Heart right ventricle (tissue), 16 donors: ENCODE data around the gene ACOXL. TPM values are rescaled to one million over a fixed set of nuclear protein-coding genes. Genes with fewer than 3 reads are reported as not detected.
A peak's percentile ranks its signal among the peaks of the same experiment; 100 is the strongest.

Experiments
- ATAC-seq, 8 donors: fragments of 200-7000 bp; cut with Tn5 transposase; one replicate each; pipeline ENCODE4 v1.9.1; 2020; ENCODE audit warnings: mild to moderate bottlenecking in 8 of 8, moderate library complexity in 8 of 8, moderate number of reproducible peaks in 1 of 8
- DNase-seq, 2 donors: peaks; one replicate each; pipeline ENCODE4 v3.0.0-alpha.2; 2020
- H3K27ac ChIP-seq, 10 donors: fragments of 200-600 bp; sonication (generic) in 2 of 10; one replicate each; pipeline versions ENCODE4 v1.5.0 to v1.8.0; 2020 to 2022; ENCODE audit warnings: mild to moderate bottlenecking in 3 of 10
- H3K27me3 ChIP-seq, 7 donors: fragments of 200-600 bp; one replicate each; pipeline ENCODE4 v1.8.0; 2021 to 2022; ENCODE audit warnings: mild to moderate bottlenecking in 2 of 7
- H3K36me3 ChIP-seq, 9 donors: fragments of 200-600 bp; sonication (generic) in 1 of 9; one replicate each; pipeline versions ENCODE4 v1.5.0 to v1.8.0; 2020 to 2022; ENCODE audit warnings: mild to moderate bottlenecking in 2 of 9
- H3K4me1 ChIP-seq, 9 donors: fragments of 200-600 bp; sonication (generic) in 1 of 9; one replicate each; pipeline versions ENCODE4 v1.5.0 to v1.8.0; 2020 to 2022; ENCODE audit warnings: mild to moderate bottlenecking in 4 of 9
- H3K4me3 ChIP-seq, 10 donors: fragments of 200-600 bp; sonication (generic) in 2 of 10; one replicate each; pipeline versions ENCODE4 v1.5.0 to v1.8.0; 2020 to 2022; ENCODE audit warnings: mild to moderate bottlenecking in 7 of 10, moderate library complexity in 2 of 10
- H3K9me3 ChIP-seq, 11 donors: fragments of 200-600 bp in 10 of 11; sonication (generic) in 2 of 11; one replicate each; pipeline versions ENCODE4 v1.5.0 to v1.8.0; 2013 to 2022; ENCODE audit warnings: mild to moderate bottlenecking in 2 of 11, control low read depth in 1 of 11, moderate library complexity in 1 of 11
- CTCF ChIP-seq, 9 donors: fragments of 200-600 bp; sonication (generic) in 2 of 9; IDR thresholded peaks; one replicate each; pipeline versions ENCODE4 v1.5.0 to v1.8.0; 2021 to 2022; ENCODE audit warnings: antibody characterized with exemption in 9 of 9, mild to moderate bottlenecking in 5 of 9, moderate library complexity in 1 of 9
- WGBS, 2 donors: extraction: QIAGEN DNeasy Blood & Tissue Kit; methylation state at CpG; one replicate each; pipeline ENCODE4 v1.1.7; 2013; ENCODE audit warnings: inconsistent platforms in 1 of 2; 5-methylcytosine and 5-hydroxymethylcytosine counted together
- intact Hi-C, 10 donors: fragments of 100-400 bp; cut with DNase I; formaldehyde crosslinking; loops; one replicate each; pipeline versions ENCODE4 v1.11.1 to v1.14.2; 2022
- polyA plus RNA-seq, 2 donors: library from polyadenylated mRNA; stranded (reverse); fragments of 200-250 nt; gene quantifications; one replicate each; pipeline ENCODE4 v1.2.3, GENCODE V29; 2013
- total RNA-seq, 10 donors: library from RNA; stranded (reverse); fragmentation: NEBNext Ultra II Directional in 3 of 10; extraction: Animal tissue kit (Norgen Biotek cat#: 25700) in 3 of 10; gene quantifications; one replicate each; pipeline versions ENCODE4 v1.2.1 to v1.2.4, GENCODE V29; 2021 to 2023
- donor health status: Arrhythmogenic right ventricular cardiomyopathy.
- donor health status: ischemic (EF 13 %, LVEDD 7.1; RV severe dilation, severe dysfunction).
- donor health status: healthy with polysubstance abuse.
- donor health status: DM: no; HTN: yes; CAD: no.
- donor health status: DM: no; HTN: no; CAD: no.
- donor health status: ischemic (EF 25% LVEDD 6.9; RV normal size, moderate dysfunction).
- donor health status: ischemic (EF 25% LVEDD 5.7; RV mildly dilated, moderate dysfunction).
- donor health status: healthy.
- donor health status: DM: yes; HTN: yes; CAD: no.
- donor health status: Ischemic cardiomyopathy.
- donor health status: ischemic (EF 35%, LVEDD 5.7; RV mildly dilated, moderate dysfunction).
- donor health status: nonischemic (EF 11% LVEDD 7.7; RV severe dilation, severe dysfunction).
- donor health status: DM: yes; HTN: yes; CAD: no.
- donor health status: PGD.
- donor health status: ischemic (EF 29% LVEDD 5.4; RV normal size, mild dysfunction).
- donor health status: nonischemic (EF 23%, LVEDD 6.1; RV moderate dilation, normal function).

Gene ACOXL
- total and polyA plus RNA-seq, 12 donors, result not detected

GRCh38 chr2:110800611-110801402, 68.4 kb downstream of the ACOXL start:
- H3K27ac ChIP-seq, result no peak overlapping the region
- TF ChIP-seq CTCF (IDR thresholded peaks at IDR 0.05), result no peak
- H3K4me3 ChIP-seq, result no peak overlapping the region
- H3K36me3 ChIP-seq, result no peaks in the 10 kb centered on the region
- DNase-seq (no peak), ATAC-seq (peak in 6 of 8 donors; percentile 29 to 84 (median 69))
- 37 to 52% methylated on average over 7 of the region's 7 CpGs for WGBS, 2 donors
- H3K27me3 ChIP-seq, result peaks cover 0 to 23% (median 5%) of the 10 kb centered on the region in 7 donors
- H3K4me1 ChIP-seq, result peaks cover 0 to 19% (median 4%) of the 10 kb centered on the region in 9 donors
- intact Hi-C loops, result no loop called here
- H3K9me3 ChIP-seq, result peaks cover 0 to 14% (median 0%) of the 10 kb centered on the region in 11 donors

GRCh38 chr2:110802208-110802932, 70.0 kb downstream of the ACOXL start:
- Histone ChIP-seq H3K36me3 (no peaks in the 10 kb centered on the region), H3K4me3 (no peak overlapping the region), H3K4me1 (peaks cover 0 to 15% (median 4%) of the 10 kb centered on the region in 9 donors), H3K27ac (no peak overlapping the region), H3K9me3 (peaks cover 0 to 14% (median 0%) of the 10 kb centered on the region in 11 donors), H3K27me3 (peaks cover 0 to 26% (median 7%) of the 10 kb centered on the region in 7 donors)
- DNase-seq, result no peak
- TF ChIP-seq CTCF (IDR thresholded peaks at IDR 0.05), result no peak
- 70 to 83% methylated on average over 3 of the region's 3 CpGs for WGBS, 2 donors
- ATAC-seq, result no peak
- intact Hi-C loops, result no loop called here

GRCh38 chr2:110804433-110804832, 72.1 kb downstream of the ACOXL start:
- no peak overlapping the region for H3K27ac ChIP-seq
- DNase-seq (no peak), ATAC-seq (no peak)
- intact Hi-C loops, result no loop called here
- H3K4me1 ChIP-seq, result peaks cover 0 to 15% (median 4%) of the 10 kb centered on the region in 9 donors
- H3K36me3 ChIP-seq, result no peaks in the 10 kb centered on the region
- TF ChIP-seq CTCF (IDR thresholded peaks at IDR 0.05), result no peak
- no peak overlapping the region for H3K4me3 ChIP-seq
- H3K27me3 ChIP-seq, result peaks cover 0 to 26% (median 7%) of the 10 kb centered on the region in 7 donors
- WGBS, 2 donors, result 91 to 95% methylated on average over 3 of the region's 3 CpGs
- H3K9me3 ChIP-seq, result peaks cover 0 to 14% (median 0%) of the 10 kb centered on the region in 11 donors

GRCh38 chr2:110804915-110805314, 72.5 kb downstream of the ACOXL start:
- 86 to 90% methylated on average over 10 of the region's 10 CpGs for WGBS, 2 donors
- Histone ChIP-seq H3K27ac (no peak overlapping the region), H3K27me3 (peaks cover 0 to 26% (median 7%) of the 10 kb centered on the region in 7 donors), H3K36me3 (no peaks in the 10 kb centered on the region), H3K4me1 (peaks cover 0 to 15% (median 4%) of the 10 kb centered on the region in 9 donors), H3K4me3 (no peak overlapping the region), H3K9me3 (peaks cover 0 to 13% (median 0%) of the 10 kb centered on the region in 11 donors)
- ATAC-seq (no peak), DNase-seq (no peak)
- intact Hi-C loops, result no loop called here
- TF ChIP-seq CTCF (IDR thresholded peaks at IDR 0.05), result no peak
